Activated CD8-positive, alpha-beta memory T cell treated with anti-CD3 and anti-CD28 coated beads, Interleukin-2, amount 50 U/mL, for 48 hours (primary cell): Measurements from ENCODE around the gene NRXN3.

Source experiments
- DNase-seq: peaks from one replicate; pipeline ENCODE4 v3.0.0-alpha.2; 2020

NRXN3 gene

GRCh38 chr14:79575032-79575431 is 1404.9 kb downstream of the NRXN3 start:
- no peak for DNase-seq

GRCh38 chr14:79576424-79576823 is 1406.3 kb downstream of the NRXN3 start:
- no peak for DNase-seq

- DNase-seq: no peak
Measured at GRCh38 chr14:79578470-79578869, 1408.3 kb downstream of the NRXN3 start.

GRCh38 chr14:79580414-79580813 is 1410.2 kb downstream of the NRXN3 start:
- DNase-seq: no peak

- DNase-seq: no peak
Measured at GRCh38 chr14:79580906-79581305, 1410.7 kb downstream of the NRXN3 start.

- DNase-seq: no peak
Measured at GRCh38 chr14:79581912-79582576, 1411.9 kb downstream of the NRXN3 start.

GRCh38 chr14:79583738-79584408 is 1413.7 kb downstream of the NRXN3 start:
- no peak for DNase-seq

- no peak for DNase-seq
Measured at GRCh38 chr14:79584679-79585078, 1414.5 kb downstream of the NRXN3 start.

GRCh38 chr14:79585845-79586244 is 1415.7 kb downstream of the NRXN3 start:
- DNase-seq: no peak

GRCh38 chr14:79586416-79586815 is 1416.2 kb downstream of the NRXN3 start:
- DNase-seq: no peak

GRCh38 chr14:79586989-79587598 is 1416.9 kb downstream of the NRXN3 start:
- no peak for DNase-seq

- DNase-seq: no peak
Measured at GRCh38 chr14:79587875-79588274, 1417.7 kb downstream of the NRXN3 start.

GRCh38 chr14:79588398-79588797 is 1418.2 kb downstream of the NRXN3 start:
- DNase-seq: no peak

- no peak for DNase-seq
Measured at GRCh38 chr14:79596551-79596950, 1426.4 kb downstream of the NRXN3 start.

GRCh38 chr14:79597566-79597965 is 1427.4 kb downstream of the NRXN3 start:
- no peak for DNase-seq

- no peak for DNase-seq
Measured at GRCh38 chr14:79598339-79598738, 1428.2 kb downstream of the NRXN3 start.

GRCh38 chr14:79599239-79599638 is 1429.1 kb downstream of the NRXN3 start:
- no peak for DNase-seq

- DNase-seq: no peak
Measured at GRCh38 chr14:79600406-79600805, 1430.2 kb downstream of the NRXN3 start.

GRCh38 chr14:79601579-79601978 is 1431.4 kb downstream of the NRXN3 start:
- DNase-seq: no peak

GRCh38 chr14:79602045-79602444 is 1431.9 kb downstream of the NRXN3 start:
- no peak for DNase-seq

GRCh38 chr14:79602742-79603141 is 1432.6 kb downstream of the NRXN3 start:
- no peak for DNase-seq

- DNase-seq: no peak
Measured at GRCh38 chr14:79605849-79606248, 1435.7 kb downstream of the NRXN3 start.

- no peak for DNase-seq
Measured at GRCh38 chr14:79608446-79608845, 1438.3 kb downstream of the NRXN3 start.

GRCh38 chr14:79613625-79614024 is 1443.5 kb downstream of the NRXN3 start:
- DNase-seq: no peak
